ENCODE results near the gene ARAP1.

DNA sequence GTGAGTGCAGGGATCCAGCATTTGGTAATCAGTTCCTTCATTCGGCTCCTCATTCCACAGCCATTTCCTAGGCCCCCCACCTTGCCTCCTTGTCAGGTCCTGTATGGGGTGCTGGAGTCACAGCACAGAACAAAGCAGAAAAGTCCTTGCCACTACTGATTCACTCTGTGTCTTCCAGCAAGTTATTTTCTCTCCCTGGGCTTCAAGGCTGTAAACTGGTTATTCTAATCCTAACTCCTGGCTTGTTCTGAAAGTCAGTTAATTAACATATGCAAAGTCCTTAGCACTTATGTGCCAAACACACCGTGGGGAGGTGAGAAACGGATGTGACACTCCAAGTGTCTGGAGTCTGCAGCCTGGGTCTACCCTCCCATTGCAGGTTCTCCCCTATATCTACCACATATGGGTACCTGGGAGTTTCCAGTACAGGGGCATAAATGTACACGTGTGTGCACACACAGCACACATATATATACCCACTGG is 47.4 kb downstream of the ARAP1 start:
- TF ChIP-seq, protein P1, sequence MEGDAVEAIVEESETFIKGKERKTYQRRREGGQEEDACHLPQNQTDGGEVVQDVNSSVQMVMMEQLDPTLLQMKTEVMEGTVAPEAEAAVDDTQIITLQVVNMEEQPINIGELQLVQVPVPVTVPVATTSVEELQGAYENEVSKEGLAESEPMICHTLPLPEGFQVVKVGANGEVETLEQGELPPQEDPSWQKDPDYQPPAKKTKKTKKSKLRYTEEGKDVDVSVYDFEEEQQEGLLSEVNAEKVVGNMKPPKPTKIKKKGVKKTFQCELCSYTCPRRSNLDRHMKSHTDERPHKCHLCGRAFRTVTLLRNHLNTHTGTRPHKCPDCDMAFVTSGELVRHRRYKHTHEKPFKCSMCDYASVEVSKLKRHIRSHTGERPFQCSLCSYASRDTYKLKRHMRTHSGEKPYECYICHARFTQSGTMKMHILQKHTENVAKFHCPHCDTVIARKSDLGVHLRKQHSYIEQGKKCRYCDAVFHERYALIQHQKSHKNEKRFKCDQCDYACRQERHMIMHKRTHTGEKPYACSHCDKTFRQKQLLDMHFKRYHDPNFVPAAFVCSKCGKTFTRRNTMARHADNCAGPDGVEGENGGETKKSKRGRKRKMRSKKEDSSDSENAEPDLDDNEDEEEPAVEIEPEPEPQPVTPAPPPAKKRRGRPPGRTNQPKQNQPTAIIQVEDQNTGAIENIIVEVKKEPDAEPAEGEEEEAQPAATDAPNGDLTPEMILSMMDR (IDR thresholded peaks at IDR 0.05 in 8 of 11, conservative IDR thresholded peaks at IDR 0.05 in 3 of 11): no peak
- TF ChIP-seq POLR2AphosphoS5 (IDR thresholded peaks at IDR 0.05): no peak

All from spleen (tissue), 7 donors.